Cardiac septum (tissue), 1 donor: ENCODE results near the gene FUT1. TPM values are rescaled to one million over a fixed set of nuclear protein-coding genes. Genes with fewer than 3 reads are reported as not detected.

Source experiments
- total RNA-seq: library from RNA; stranded (reverse); fragmentation: NEBNext Ultra II Directional; extraction: Animal tissue kit (Norgen Biotek cat#: 25700); gene quantifications from one replicate; pipeline ENCODE4 v1.2.1, GENCODE V29; 2021
- donor health status: DM: no; HTN: no; CAD: no.

FUT1 gene
- total RNA-seq, 1 donor from 2014 or later = 1.6 TPM

Other genes starting within 250 kb of the FUT1 start
- 3.0 TPM for gene LMTK3, start 240.8 kb downstream of the FUT1 start, total RNA-seq
- gene SULT2B1, start 200.5 kb downstream of the FUT1 start, total RNA-seq = 0.19 TPM
- not detected for gene SPACA4, start 145.9 kb downstream of the FUT1 start, total RNA-seq
- gene FAM83E, start 137.6 kb downstream of the FUT1 start, total RNA-seq = not detected
- 437 TPM for gene RPL18, start 133.5 kb downstream of the FUT1 start, total RNA-seq
- gene SPHK2, start 133.1 kb downstream of the FUT1 start, total RNA-seq = 8.5 TPM
- 4.4 TPM for gene DBP, start 115.3 kb downstream of the FUT1 start, total RNA-seq
- gene CA11, start 106.5 kb downstream of the FUT1 start, total RNA-seq = 6.5 TPM
- not detected for gene NTN5, start 79.6 kb downstream of the FUT1 start, total RNA-seq
- gene FUT2, start 56.7 kb downstream of the FUT1 start, total RNA-seq = not detected
- gene MAMSTR, start 32.9 kb downstream of the FUT1 start, total RNA-seq = 3.2 TPM
- 13.6 TPM for gene RASIP1, start 12.0 kb downstream of the FUT1 start, total RNA-seq
- gene IZUMO1, start 5.7 kb downstream of the FUT1 start, total RNA-seq = 0.83 TPM
- gene FGF21, start 2.9 kb upstream of the FUT1 start, total RNA-seq = not detected
- 48.9 TPM for gene BCAT2, start 58.4 kb upstream of the FUT1 start, total RNA-seq
- gene HSD17B14, start 83.8 kb upstream of the FUT1 start, total RNA-seq = 1.9 TPM
- gene PLEKHA4, start 116.0 kb upstream of the FUT1 start, total RNA-seq = 106 TPM
- gene PPP1R15A, start 119.8 kb upstream of the FUT1 start, total RNA-seq = 87.0 TPM
- gene TULP2, start 146.1 kb upstream of the FUT1 start, total RNA-seq = 0.67 TPM
- gene NUCB1, start 147.7 kb upstream of the FUT1 start, total RNA-seq = 276 TPM
- gene DHDH, start 181.1 kb upstream of the FUT1 start, total RNA-seq = not detected
- gene BAX, start 202.2 kb upstream of the FUT1 start, total RNA-seq = 25.6 TPM
- 827 TPM for gene FTL, start 212.7 kb upstream of the FUT1 start, total RNA-seq
- 175 TPM for gene GYS1, start 240.7 kb upstream of the FUT1 start, total RNA-seq
- 39.2 TPM for gene RUVBL2, start 241.2 kb upstream of the FUT1 start, total RNA-seq